ENCODE results near the gene TXNDC9.
"Not testable (repeated sequence)": the region's sequence is repeated elsewhere in the genome, so short reads cannot be mapped to it uniquely, and the experiment has no call there.

Gene TXNDC9

GRCh38 chr2:99335911-99336803 is at the start of gene TXNDC9:
Gene TXNDC9 (minus strand): TSS chr2:99336333. CDS start chr2:99333210, 3,123 bp downstream.
- DNase-seq (ENCODE audit: low read depth), result peak; percentile 96

DNA sequence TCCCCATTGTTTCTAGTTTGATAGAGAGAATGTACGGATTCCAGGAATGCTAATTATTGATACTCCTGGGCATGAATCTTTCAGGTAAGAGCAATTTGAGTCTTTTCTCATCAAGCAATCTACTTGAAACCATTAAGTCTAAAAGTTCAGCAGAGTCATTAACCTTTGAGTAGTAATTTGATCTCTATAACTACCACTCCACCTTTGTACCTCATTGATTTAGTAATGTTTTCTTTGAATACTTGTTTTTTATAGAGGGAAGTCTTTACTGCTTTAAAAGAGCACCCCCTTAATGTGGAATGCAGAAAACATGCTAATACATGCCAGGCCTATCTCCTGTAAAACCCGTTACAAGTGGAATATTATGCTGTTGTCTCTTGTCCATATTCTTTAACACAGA is 46.0 kb upstream of the TXNDC9 start:
- no peak for DNase-seq (ENCODE audit: low read depth)

GRCh38 chr2:99380376-99381010 is 44.4 kb upstream of the TXNDC9 start:
- DNase-seq (ENCODE audit: low read depth), result no peak

DNA sequence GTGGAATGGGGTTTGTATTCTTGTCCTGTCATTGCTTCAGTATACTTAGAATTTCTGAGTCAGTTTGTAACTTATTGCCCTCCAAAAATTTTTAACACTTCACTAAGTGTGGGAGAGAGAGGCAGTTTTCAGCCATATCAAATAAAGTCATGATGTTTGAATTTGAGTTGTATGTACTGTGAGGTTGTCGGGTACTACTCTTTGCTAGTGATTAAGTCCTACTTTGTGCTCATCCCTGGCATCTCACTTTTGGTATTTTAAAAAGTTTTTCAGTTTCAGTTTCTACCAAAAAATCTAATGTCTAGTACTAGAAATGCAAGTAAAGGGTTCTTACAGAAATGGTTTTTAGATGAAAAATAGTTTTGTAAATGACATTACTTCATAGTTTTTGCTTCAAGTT is 41.7 kb upstream of the TXNDC9 start:
- no peak for DNase-seq (ENCODE audit: low read depth)

- no peak for DNase-seq (ENCODE audit: low read depth)
Observed at GRCh38 chr2:99376254-99376864, 40.2 kb upstream of the TXNDC9 start.

DNA sequence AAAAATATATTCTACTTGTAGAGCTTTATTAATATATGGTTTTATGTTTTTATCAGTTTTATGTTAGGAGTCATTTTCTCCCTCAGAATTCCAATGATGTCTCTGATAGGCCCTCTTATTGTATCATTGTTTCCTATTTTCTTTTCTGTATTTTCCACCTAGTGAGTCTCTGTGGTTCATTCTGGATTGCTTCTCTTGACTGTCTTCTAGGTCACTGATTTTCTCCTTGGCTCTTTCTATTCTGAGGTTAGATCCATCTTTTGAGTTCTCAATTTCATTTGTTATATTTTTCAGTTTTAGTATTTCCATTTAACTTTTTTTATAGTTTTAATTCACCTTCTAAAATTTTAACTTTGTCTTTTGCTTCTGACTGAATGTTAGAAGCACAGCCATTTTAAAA is 38.6 kb upstream of the TXNDC9 start:
- no peak for DNase-seq (ENCODE audit: low read depth)

- no peak for DNase-seq (ENCODE audit: low read depth)
Observed at GRCh38 chr2:99373144-99373543, 37.0 kb upstream of the TXNDC9 start.

DNA sequence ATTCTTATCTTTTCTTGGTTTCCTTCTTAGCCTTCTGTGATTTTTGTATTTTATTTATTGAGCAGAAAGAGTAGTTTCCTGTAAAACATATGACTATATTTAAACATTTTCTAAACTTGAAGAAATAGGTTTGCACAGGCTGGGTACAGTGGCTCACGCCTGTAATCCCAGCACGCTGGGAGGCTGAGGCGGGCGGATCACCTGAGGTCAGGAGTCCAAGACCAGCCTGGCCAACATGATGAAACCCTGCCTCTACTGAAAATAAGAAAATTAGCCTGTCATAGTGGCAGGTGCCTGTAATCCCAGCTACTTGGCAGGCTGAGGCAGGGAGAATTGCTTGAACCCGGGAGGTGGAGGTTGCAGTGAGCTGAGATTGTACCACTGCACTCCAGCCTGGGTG is 32.7 kb upstream of the TXNDC9 start:
- DNase-seq (ENCODE audit: low read depth), result not testable (repeated sequence)

DNA sequence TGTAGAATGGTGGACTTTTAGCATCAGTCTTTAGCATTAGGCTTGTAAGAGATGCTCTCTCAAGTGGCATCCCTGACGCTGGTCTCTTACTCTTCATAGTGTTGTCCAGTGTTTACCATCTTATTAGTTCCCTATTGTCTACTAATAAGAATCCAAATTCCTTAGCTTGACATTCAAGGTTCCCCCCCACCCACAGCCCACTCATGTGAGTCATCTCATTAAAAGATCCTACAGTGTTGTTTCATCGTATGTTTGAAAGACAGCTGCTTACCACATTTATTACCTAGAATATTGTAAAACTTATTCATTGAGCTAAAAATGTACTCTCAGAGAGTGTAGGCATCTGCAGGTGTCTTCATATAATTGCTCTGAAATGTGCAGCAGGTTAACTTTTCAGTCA is 29.5 kb upstream of the TXNDC9 start:
- DNase-seq (ENCODE audit: low read depth), result no peak

DNA sequence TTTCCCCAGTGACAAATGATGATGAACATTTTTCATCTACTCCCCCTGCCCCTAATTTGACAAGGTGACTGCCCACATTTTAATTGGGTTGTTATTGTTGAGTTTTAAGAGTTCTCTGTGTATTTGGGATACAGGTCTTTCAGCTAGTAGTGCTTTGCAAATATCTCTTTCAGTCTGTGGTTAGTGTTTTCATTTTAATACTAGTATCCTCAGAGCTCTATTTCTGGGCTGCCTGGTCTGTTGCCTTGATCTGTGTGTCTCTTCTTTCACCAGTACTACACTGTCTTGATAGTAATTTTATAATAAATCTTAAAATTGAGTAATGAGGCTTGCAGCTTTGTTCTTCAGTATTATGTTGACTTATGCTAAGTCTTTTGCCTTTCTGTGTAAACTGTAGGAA is 20.7 kb upstream of the TXNDC9 start:
- DNase-seq (ENCODE audit: low read depth), result no peak

DNA sequence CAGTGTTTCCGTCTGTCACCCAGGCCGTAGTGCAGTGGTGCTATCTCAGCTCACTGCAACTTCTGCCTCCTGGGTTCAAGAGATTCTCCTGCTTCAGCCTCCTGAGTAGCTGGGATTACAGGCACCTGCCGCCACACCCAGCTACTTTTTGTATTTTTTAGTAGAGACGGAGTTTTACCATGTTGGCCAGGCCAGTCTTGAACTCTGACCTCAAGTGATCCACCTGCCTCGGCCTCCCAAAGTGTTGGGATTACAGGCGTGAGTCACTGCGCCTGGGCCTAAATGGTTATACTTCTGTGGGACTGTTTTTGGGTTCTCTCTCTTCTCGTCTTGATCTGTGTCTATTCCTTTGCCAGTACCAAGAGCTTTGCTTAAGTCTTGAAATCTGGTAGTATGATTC is 18.7 kb upstream of the TXNDC9 start:
- DNase-seq (ENCODE audit: low read depth), result not testable (repeated sequence)

DNA sequence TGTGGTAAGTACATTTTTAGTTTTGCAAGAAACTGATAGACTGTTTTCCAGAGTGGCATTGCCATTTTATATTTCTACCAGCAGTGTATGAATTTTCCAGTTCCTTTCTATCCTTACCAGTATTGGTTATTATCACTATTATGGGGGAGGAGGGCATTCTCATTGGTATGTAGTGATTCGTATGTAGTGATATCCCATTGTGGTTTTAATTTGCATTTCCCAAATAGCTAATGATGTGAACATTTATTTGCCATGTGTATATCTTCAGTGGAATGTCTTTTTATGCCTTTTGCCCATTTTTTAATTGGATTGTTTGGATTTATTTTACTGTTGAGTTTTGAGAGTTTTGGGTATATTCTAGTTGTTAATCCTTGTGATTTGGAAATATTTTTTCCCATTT is 17.9 kb upstream of the TXNDC9 start:
- no peak for DNase-seq (ENCODE audit: low read depth)

DNA sequence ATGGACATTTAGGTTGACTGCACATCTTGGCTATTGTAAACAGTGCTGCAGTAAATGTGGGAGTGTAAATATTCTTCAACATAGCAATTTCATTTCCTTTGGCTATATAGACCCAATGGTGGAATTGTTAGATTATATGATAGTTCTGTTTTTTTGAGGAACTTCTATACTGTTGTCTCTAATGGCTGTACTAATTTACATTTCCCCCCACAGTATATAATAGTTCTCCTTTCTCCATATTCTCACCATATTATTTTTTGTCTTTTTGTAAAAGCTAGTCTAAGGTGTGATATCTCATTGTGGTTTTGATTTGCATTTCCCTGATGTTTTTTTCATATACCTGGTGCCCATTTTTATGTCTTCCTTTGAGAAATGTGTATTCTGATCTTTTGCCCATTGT is 14.1 kb upstream of the TXNDC9 start:
- DNase-seq (ENCODE audit: low read depth), result no peak

DNA sequence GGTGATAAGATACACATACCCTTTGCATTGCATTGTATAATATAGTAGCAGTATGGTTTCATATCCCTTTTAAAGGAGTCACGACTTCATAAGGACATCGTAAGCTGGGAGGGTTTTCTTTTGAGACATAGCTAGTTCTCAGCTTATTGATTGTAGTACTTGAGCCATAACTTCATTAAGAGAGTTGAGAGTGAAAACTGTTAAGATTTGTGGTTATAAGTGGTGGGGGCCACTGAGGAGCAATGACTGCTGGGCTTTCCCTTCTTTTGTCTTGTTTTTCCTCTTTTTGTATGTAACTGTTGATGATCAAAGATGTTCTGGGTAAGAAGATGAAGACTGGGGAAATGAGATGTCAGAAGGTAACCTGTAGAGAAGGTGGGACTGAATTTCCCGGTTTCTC is 12.0 kb upstream of the TXNDC9 start:
- no peak for DNase-seq (ENCODE audit: low read depth)

DNA sequence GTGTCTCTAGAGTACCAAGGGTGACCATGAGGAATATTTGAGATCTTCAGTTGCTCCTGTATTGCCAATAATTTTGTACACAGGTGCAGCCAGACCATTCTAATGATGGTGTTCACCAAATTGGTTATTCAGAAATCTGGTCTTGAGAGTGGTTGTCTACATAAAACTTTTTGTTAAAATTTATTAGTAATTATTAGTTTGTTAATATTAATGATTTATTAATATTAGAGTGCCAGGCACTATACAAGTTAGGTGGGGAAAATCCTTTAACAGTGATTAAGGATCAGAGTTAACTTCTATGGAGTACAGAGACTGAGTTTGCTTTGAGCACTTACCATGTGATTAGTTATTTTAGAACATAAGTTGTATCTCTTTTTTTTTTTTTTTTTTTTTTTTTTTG is 10.1 kb upstream of the TXNDC9 start:
- DNase-seq (ENCODE audit: low read depth), result no peak

DNA sequence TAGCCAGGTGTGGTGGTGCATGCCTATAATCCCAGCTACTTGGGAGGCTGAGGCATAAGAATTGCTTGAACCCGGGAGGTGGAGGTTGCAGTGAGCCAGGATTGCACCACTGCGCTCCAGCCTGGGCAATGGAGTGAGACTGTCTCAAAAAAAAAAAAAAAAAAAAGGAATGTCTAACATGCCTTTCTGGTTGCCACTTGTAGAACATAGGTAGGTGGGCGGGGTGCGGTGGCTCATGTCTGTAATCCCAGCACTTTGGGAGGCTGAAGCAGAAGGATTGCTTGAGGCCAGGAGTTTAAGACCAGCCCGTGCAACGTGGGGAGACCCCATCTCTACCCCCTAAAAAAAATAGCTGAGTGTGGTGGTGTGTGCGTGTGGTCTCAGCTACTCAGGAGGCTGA is 9.3 kb upstream of the TXNDC9 start:
- DNase-seq (ENCODE audit: low read depth), result not testable (repeated sequence)

DNA sequence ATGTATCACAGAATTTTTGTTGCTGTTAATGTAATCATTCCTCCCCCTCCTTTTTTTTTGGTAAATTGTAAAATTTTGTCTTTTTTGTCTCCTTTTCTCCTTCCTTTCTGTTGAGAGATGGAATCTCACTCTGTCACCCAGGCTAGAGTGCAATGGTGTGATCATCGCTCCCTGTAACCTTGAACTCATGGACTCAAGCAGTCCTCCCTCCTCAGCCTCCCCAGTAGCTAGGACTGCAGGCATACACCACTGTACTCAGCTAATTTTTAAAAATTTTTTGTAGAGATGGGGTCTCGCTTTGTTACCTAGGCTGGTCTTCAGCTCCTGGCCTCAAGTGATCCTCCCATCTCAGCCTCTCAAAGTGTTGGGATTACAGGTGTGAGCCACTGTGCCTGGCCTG is 6.4 kb upstream of the TXNDC9 start:
- no peak for DNase-seq (ENCODE audit: low read depth)

GRCh38 chr2:99340669-99341236 is 4.6 kb upstream of the TXNDC9 start:
- DNase-seq (ENCODE audit: low read depth), result no peak

DNA sequence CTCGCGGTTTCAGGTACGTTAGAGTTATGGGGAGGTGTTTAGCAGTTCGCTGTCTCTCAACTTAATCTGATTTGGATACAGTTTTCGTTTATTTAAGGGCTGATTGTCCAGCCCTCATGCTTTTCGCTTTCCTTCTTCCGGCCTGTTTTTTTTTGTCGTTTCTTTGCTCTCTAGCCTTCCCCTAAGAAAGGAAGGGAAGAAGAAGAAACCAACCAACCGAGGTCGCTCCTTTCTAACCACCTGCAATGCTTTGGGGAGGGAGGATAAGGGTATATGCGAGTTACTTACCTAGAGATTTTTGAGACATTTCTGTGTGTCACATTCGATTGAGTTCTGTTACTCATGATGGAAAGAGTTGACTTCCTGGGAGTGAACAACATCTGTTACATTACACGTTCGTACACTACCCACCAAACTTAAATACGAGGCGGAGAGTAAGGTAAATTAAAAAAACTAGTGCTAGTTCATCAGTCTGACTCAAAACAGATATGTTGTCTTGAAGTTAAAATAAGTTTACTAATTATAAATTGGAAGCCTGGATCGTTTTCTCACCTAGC is 2.0 kb upstream of the TXNDC9 start:
- no peak for DNase-seq (ENCODE audit: low read depth)

DNA sequence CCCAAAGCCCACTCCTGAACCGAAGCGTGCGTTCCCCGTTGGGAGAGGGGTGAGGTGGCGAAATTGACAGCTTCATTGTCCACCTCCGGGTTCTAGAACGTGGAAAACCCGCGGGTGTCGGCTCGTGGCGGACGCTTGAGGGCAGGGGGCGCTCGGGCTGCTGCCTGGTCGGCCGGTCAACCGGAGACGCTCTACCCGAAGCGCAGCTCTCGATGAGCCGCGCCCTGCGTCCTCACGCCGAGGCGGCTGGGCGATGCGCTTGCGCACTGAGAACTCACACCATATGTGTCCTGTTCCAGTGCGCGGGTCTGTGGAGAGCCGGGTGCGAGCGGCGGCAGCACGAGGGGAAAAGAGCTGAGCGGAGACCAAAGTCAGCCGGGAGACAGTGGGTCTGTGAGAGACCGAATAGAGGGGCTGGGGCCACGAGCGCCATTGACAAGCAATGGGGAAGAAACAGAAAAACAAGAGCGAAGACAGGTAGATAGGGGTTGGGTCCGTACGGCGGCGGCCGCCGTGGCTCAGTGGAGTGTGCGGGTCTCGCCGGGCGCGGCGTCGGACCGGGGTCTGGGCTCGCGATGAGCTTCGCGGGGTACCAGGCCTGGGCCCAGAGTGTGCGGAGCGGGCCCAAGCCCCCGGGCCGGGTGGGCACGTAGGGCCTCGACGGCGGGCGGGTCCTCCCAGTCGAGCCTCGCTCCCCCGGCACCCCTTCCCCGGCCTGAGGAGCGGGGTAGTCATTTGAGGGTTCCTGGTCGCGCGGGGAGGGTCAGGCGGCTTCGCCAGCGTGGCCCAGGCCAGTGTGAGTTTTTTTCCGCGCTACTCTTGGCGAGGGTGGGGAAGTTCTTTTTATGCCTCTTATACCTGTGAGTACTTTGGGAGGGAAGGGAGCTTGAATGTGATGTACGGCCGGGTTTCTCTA is 1.2 kb upstream of the TXNDC9 start, which contains the start of gene EIF5B:
Gene EIF5B, plus strand, starts transcription at position 277 of the 916 bp plus-strand sequence. Its CDS starts 166 bp downstream, at position 443.
- DNase-seq (ENCODE audit: low read depth), result peak; percentile 91

GRCh38 chr2:99336804-99337112 is 625 bp upstream of the TXNDC9 start:
- DNase-seq (ENCODE audit: low read depth), result no peak

All from activated T-helper 1 cell treated with Interleukin-2 at 50 U/mL for 16 hours (primary cell).